GM23248 (cell line): ENCODE results near the gene TPK1. TPM values are rescaled to one million over a fixed set of nuclear protein-coding genes. Genes with fewer than 3 reads are reported as not detected.

ENCODE experiments used
- DNase-seq: peaks from one replicate; pipeline ENCODE4 v3.0.0-alpha.2; 2015
- H2AFZ ChIP-seq: fragments of 200-600 bp; sonication (generic); 2 replicates; pipeline ENCODE4 v1.6.1; 2016; ENCODE audit warnings: antibody characterized with exemption
- H3F3A ChIP-seq: fragments of 200-600 bp; sonication (generic); 2 replicates; pipeline ENCODE4 v1.6.1; 2016; ENCODE audit warnings: mild to moderate bottlenecking, antibody characterized with exemption, mixed run types; ENCODE audit not compliant: insufficient read depth
- H3K27ac ChIP-seq: fragments of 200-600 bp; sonication (generic); 2 replicates; pipeline ENCODE4 v1.5.1; 2016; ENCODE audit warnings: mild to moderate bottlenecking
- H3K27me3 ChIP-seq: fragments of 200-600 bp; sonication (generic); replicated peaks from 2 replicates; pipeline ENCODE4 v1.6.1; 2016; ENCODE audit warnings: mild to moderate bottlenecking; ENCODE audit not compliant: insufficient read depth
- H3K36me3 ChIP-seq: fragments of 200-600 bp; sonication (generic); 2 replicates; pipeline ENCODE4 v1.6.1; 2016; ENCODE audit warnings: low read depth, mild to moderate bottlenecking
- H3K4me1 ChIP-seq: fragments of 200-600 bp; sonication (generic); 2 replicates; pipeline ENCODE4 v1.6.1; 2016; ENCODE audit warnings: mild to moderate bottlenecking; ENCODE audit not compliant: insufficient read depth
- H3K4me2 ChIP-seq: fragments of 200-600 bp; sonication (generic); one replicate; pipeline ENCODE4 v1.6.1; 2016; ENCODE audit warnings: mild to moderate bottlenecking; ENCODE audit not compliant: unreplicated experiment
- H3K4me3 ChIP-seq: fragments of 200-600 bp; sonication (generic); 2 replicates; pipeline ENCODE4 v1.5.1; 2016; ENCODE audit warnings: mild to moderate bottlenecking
- H3K79me2 ChIP-seq: fragments of 200-600 bp; sonication (generic); 2 replicates; pipeline ENCODE4 v1.6.1; 2016; ENCODE audit warnings: mild to moderate bottlenecking; ENCODE audit not compliant: insufficient read depth
- H3K9ac ChIP-seq: fragments of 200-600 bp; sonication (generic); 2 replicates; pipeline ENCODE4 v1.6.1; 2016; ENCODE audit warnings: mild to moderate bottlenecking
- H3K9me2 ChIP-seq: fragments of 200-600 bp; sonication (generic); 2 replicates; pipeline ENCODE4 v1.6.1; 2016; ENCODE audit warnings: mixed run types, mild to moderate bottlenecking, moderate library complexity; ENCODE audit not compliant: insufficient read depth
- H3K9me3 ChIP-seq: fragments of 200-600 bp; sonication (generic); one replicate; pipeline ENCODE4 v1.6.1; 2017; ENCODE audit warnings: low read depth
- H4K20me1 ChIP-seq: fragments of 200-600 bp; sonication (generic); 2 replicates; pipeline ENCODE4 v1.6.0; 2016; ENCODE audit not compliant: insufficient read depth
- EZH2 ChIP-seq: fragments of 200-600 bp; sonication (generic); IDR thresholded peaks from 2 replicates; pipeline ENCODE4 v1.6.1; 2018; ENCODE audit warnings: antibody characterized with exemption, mild to moderate bottlenecking; ENCODE audit not compliant: insufficient read depth, poor library complexity, severe bottlenecking
- EZH2phosphoT487 ChIP-seq: fragments of 200-600 bp; sonication (generic); IDR thresholded peaks from 2 replicates; pipeline ENCODE4 v1.6.1; 2018; ENCODE audit warnings: antibody characterized with exemption, moderate library complexity, mild to moderate bottlenecking, low read depth; ENCODE audit not compliant: insufficient read depth
- WGBS, 2 experiments: methylation state at CpG; one replicate each; pipeline ENCODE4 v1.1.6; 2015 to 2017; ENCODE audit warnings: low lambda C conversion rate in 2 of 2, low coverage in 1 of 2; ENCODE audit errors: missing lambda C conversion rate in 2 of 2; 5-methylcytosine and 5-hydroxymethylcytosine counted together
- in situ Hi-C: fragments of 300-500 bp; cut with MboI; formaldehyde crosslinking; loops from 2 replicates; pipeline ENCODE4 v1.15.0; 2020
- polyA plus RNA-seq: library from polyadenylated mRNA; unstranded; fragments of >200 nt; fragmentation: Nextera tagmentation; extraction: Ambion mirVana; gene quantifications from 2 replicates; pipeline ENCODE4 v1.2.1, GENCODE V29; 2016
- total RNA-seq: library from RNA; depleted of rRNA; stranded (reverse); fragments of >200 nt; shearing (Covaris generic); gene quantifications from 2 replicates; pipeline ENCODE4 v1.2.3, GENCODE V29; 2014

Gene TPK1
- total and polyA plus RNA-seq, 2 experiments from 2014 or later: 2.9 to 3.7 TPM

- TF ChIP-seq EZH2 (no peak), EZH2phosphoT487 (no peak)
- WGBS, 2 experiments: 73% methylated on average over 5 of the region's 5 CpGs
- in situ Hi-C loops: no loop called here
Measured at GRCh38 chr7:144763291-144763690, 72.6 kb downstream of the TPK1 start.

DNA sequence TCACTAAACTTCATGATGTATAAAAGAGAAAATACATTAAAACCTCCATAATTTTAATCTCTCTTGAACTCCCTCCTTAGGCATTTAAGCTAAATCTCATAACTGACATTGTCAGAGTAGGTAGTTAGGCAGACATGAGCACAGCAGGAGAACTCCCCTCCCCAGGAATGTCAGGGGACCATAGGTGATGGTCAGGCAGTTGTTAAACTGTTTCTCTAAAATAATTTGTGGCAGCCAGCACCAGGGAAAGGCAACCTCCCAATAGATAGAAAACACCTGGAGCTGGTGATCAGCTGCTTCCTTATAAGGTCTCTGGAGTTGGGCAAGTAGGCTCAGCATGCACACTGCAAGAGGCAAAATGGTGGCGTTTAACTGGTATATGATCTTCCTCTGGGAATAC is 73.0 kb downstream of the TPK1 start:
- WGBS, 2 experiments: 70 to 100% methylated on average over 1 of the region's 1 CpG
- Histone ChIP-seq H3K27me3 (no peaks in the 10 kb centered on the region), H3K4me1 (no peaks in the 10 kb centered on the region), H3K36me3 (no peaks in the 10 kb centered on the region), H3K79me2 (no peaks in the 10 kb centered on the region), H3K9me3 (no peaks in the 10 kb centered on the region), H3K9me2 (no peaks in the 10 kb centered on the region), H2AFZ (no peak overlapping the region), H3K9ac (no peak overlapping the region), H3F3A (no peaks in the 10 kb centered on the region), H3K4me2 (no peak overlapping the region), H3K27ac (no peak overlapping the region), H4K20me1 (no peaks in the 10 kb centered on the region), H3K4me3 (no peak overlapping the region)
- in situ Hi-C loops: no loop called here
- TF ChIP-seq EZH2 (no peak), EZH2phosphoT487 (no peak)
- no peak for DNase-seq

More at GRCh38 chr7:144763291-144763690, 72.6 kb downstream of the TPK1 start:
- Histone ChIP-seq H3K9me3 (no peaks in the 10 kb centered on the region), H3K79me2 (no peaks in the 10 kb centered on the region), H3F3A (no peaks in the 10 kb centered on the region), H3K9me2 (no peaks in the 10 kb centered on the region), H3K9ac (no peak overlapping the region), H2AFZ (no peak overlapping the region), H3K27me3 (no peaks in the 10 kb centered on the region), H4K20me1 (no peaks in the 10 kb centered on the region), H3K4me2 (no peak overlapping the region), H3K4me3 (no peak overlapping the region), H3K36me3 (no peaks in the 10 kb centered on the region), H3K27ac (no peak overlapping the region), H3K4me1 (no peaks in the 10 kb centered on the region)
- DNase-seq: no peak

DNA sequence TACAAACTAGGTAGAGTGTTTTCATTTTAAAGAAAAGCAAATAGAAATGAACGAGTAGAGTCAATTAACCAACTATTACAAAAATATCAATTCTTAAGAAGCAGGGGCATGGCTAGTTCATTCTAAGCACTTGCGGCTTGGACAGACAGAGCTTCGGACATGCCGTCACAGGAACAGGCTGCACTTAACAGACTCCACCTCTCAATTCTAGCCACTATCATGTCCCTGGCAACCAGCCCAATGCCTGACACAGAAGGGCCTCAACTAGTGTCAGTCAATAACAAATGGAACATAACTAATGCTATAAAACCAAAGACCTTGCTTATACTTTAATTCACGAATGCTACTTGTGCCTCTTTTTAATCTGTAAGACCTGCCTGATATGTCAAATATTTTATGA is 74.4 kb downstream of the TPK1 start:
- Histone ChIP-seq H4K20me1 (no peaks in the 10 kb centered on the region), H3K4me1 (no peaks in the 10 kb centered on the region), H2AFZ (no peak overlapping the region), H3K36me3 (no peaks in the 10 kb centered on the region), H3K4me3 (no peak overlapping the region), H3F3A (no peaks in the 10 kb centered on the region), H3K27me3 (no peaks in the 10 kb centered on the region), H3K9me2 (no peaks in the 10 kb centered on the region), H3K27ac (no peak overlapping the region), H3K9me3 (no peaks in the 10 kb centered on the region), H3K79me2 (no peaks in the 10 kb centered on the region), H3K4me2 (no peak overlapping the region), H3K9ac (no peak overlapping the region)
- in situ Hi-C loops: no loop called here
- TF ChIP-seq EZH2: no peak
- TF ChIP-seq EZH2phosphoT487: no peak
- 57 to 60% methylated on average over 5 of the region's 5 CpGs for WGBS, 2 experiments
- no peak for DNase-seq

- H3K9ac ChIP-seq: no peak overlapping the region
- H3K4me2 ChIP-seq: no peak overlapping the region
- no peak overlapping the region for H3K27ac ChIP-seq
- TF ChIP-seq EZH2 (no peak), EZH2phosphoT487 (no peak)
- no peaks in the 10 kb centered on the region for H3K9me2 ChIP-seq
- no peak for DNase-seq
- no peaks in the 10 kb centered on the region for H3K79me2 ChIP-seq
- H2AFZ ChIP-seq: no peak overlapping the region
- no peaks in the 10 kb centered on the region for H4K20me1 ChIP-seq
- H3K27me3 ChIP-seq: no peaks in the 10 kb centered on the region
- H3K4me3 ChIP-seq: no peak overlapping the region
- H3F3A ChIP-seq: no peaks in the 10 kb centered on the region
- WGBS, 2 experiments: 38 to 45% methylated on average over 4 of the region's 4 CpGs
- H3K36me3 ChIP-seq: no peaks in the 10 kb centered on the region
- no peaks in the 10 kb centered on the region for H3K4me1 ChIP-seq
- in situ Hi-C loops: no loop called here
- no peaks in the 10 kb centered on the region for H3K9me3 ChIP-seq
Measured at GRCh38 chr7:144759653-144760052, 76.2 kb downstream of the TPK1 start.

- TF ChIP-seq EZH2phosphoT487 (no peak), EZH2 (no peak)
- DNase-seq: no peak
- no peak overlapping the region for H2AFZ ChIP-seq
- H4K20me1 ChIP-seq: no peaks in the 10 kb centered on the region
- in situ Hi-C loops: no loop called here
- H3K27ac ChIP-seq: no peak overlapping the region
- H3K9me3 ChIP-seq: no peaks in the 10 kb centered on the region
- H3K9me2 ChIP-seq: no peaks in the 10 kb centered on the region
- H3K36me3 ChIP-seq: no peaks in the 10 kb centered on the region
- H3F3A ChIP-seq: no peaks in the 10 kb centered on the region
- WGBS, 2 experiments: 49% methylated on average over 2 of the region's 2 CpGs
- H3K9ac ChIP-seq: no peak overlapping the region
- no peaks in the 10 kb centered on the region for H3K79me2 ChIP-seq
- no peaks in the 10 kb centered on the region for H3K4me1 ChIP-seq
- H3K27me3 ChIP-seq: no peaks in the 10 kb centered on the region
- no peak overlapping the region for H3K4me3 ChIP-seq
- H3K4me2 ChIP-seq: no peak overlapping the region
Measured at GRCh38 chr7:144747936-144748335, 87.9 kb downstream of the TPK1 start.
